K562 (cell line): ENCODE measurements around the gene GPR107. TPM values are rescaled to one million over a fixed set of nuclear protein-coding genes. Genes with fewer than 3 reads are reported as not detected.
A peak's percentile ranks its signal among the peaks of the same experiment; 100 is the strongest.

Experiments
- ATAC-seq: fragments of 200-7000 bp; cut with Tn5 transposase; 3 replicates; pipeline ENCODE4 v1.9.1; 2020; ENCODE audit warnings: moderate library complexity
- BruUV-seq: library from RNA; stranded (reverse); fragments of 400-500 nt; replicated peaks from 2 replicates; lab custom pipeline; 2021; lab: Mats Ljungman, UMichigan
- CTCF ChIA-PET: fragments of 300-600 bp; formaldehyde crosslinking; extraction: SDS; loops from one replicate; lab custom pipeline; 2021; ENCODE audit warnings: low intra/inter-chr PET ratio; lab: Yijun Ruan, JAX
- POLR2A ChIA-PET: fragments of 300-600, 350-650 bp; sonication (Branson Sonifier 250); formaldehyde crosslinking; extraction: SDS; loops from one replicate; lab custom pipeline; 2021; ENCODE audit warnings: antibody characterized with exemption, inconsistent platforms; lab: Yijun Ruan, JAX
- DNase-seq, 4 experiments: peaks; one replicate each; pipeline versions ENCODE4 v3.0.0 to v3.0.0-alpha.2; 2011 to 2018; ENCODE audit warnings: low spot score in 3 of 4, mixed read lengths in 3 of 4; ENCODE audit errors: extremely low read depth in 1 of 4
- FAIRE-seq: peaks from 2 replicates; lab custom pipeline; 2011; peaks lifted over from hg19 to GRCh38; lab: Jason Lieb, UNC
- H2AFZ ChIP-seq: 2 replicates; pipeline ENCODE4 v1.6.0; 2011; ENCODE audit warnings: low read depth, low read length, control low read depth, inconsistent platforms
- H3K27ac ChIP-seq: fragments of 200-600 bp; 3 replicates; pipeline ENCODE4 v1.8.0; 2011; ENCODE audit warnings: low read depth, mild to moderate bottlenecking, control low read depth, inconsistent platforms, low read length, moderate library complexity, mixed read lengths; ENCODE audit errors: extremely low read depth
- H3K27me3 ChIP-seq, 2 experiments: fragments of 300-600 bp in 1 of 2; 2 replicates in 1 of 2; 3 replicates in 1 of 2; pipeline versions ENCODE4 v1.6.0 to v1.8.0; 2011; ENCODE audit warnings: inconsistent platforms in 2 of 2, low read length in 2 of 2, mild to moderate bottlenecking in 1 of 2, mixed read lengths in 1 of 2, moderate library complexity in 1 of 2; ENCODE audit not compliant: control insufficient read depth in 2 of 2, insufficient read depth in 2 of 2
- H3K36me3 ChIP-seq: fragments of 300-600 bp; 3 replicates; pipeline ENCODE4 v1.8.0; 2011; ENCODE audit warnings: mild to moderate bottlenecking, low read length, inconsistent platforms; ENCODE audit not compliant: control insufficient read depth, insufficient read depth
- H3K4me1 ChIP-seq, 2 experiments: fragments of 200-600 bp in 1 of 2; replicated peaks in 1 of 2; 2 replicates in 1 of 2; 3 replicates in 1 of 2; pipeline versions ENCODE4 v1.5.1 to v1.8.0; 2011; ENCODE audit warnings: inconsistent platforms in 2 of 2, low read length in 2 of 2, mild to moderate bottlenecking in 1 of 2, mixed read lengths in 1 of 2, moderate library complexity in 1 of 2; ENCODE audit not compliant: control insufficient read depth in 2 of 2, insufficient read depth in 2 of 2
- H3K4me2 ChIP-seq: 2 replicates; pipeline ENCODE4 v1.6.1; 2011; ENCODE audit warnings: low read length, control low read depth, inconsistent platforms, mixed read lengths; ENCODE audit not compliant: insufficient read depth
- H3K4me3 ChIP-seq: fragments of 200-600 bp; sonication (generic), shearing (Covaris generic); 2 replicates; pipeline ENCODE4 v1.5.1; 2016; ENCODE audit warnings: control low read depth, inconsistent platforms
- H3K79me2 ChIP-seq: fragments of 200-600 bp; 3 replicates; pipeline ENCODE4 v1.8.0; 2011; ENCODE audit warnings: low read length, inconsistent platforms; ENCODE audit not compliant: control insufficient read depth, insufficient read depth
- H3K9ac ChIP-seq, 2 experiments: 2 replicates each; pipeline versions ENCODE4 v1.6.0 to v1.6.1; 2011; ENCODE audit warnings: low read depth in 2 of 2, low read length in 2 of 2, control low read depth in 1 of 2, inconsistent platforms in 1 of 2, mild to moderate bottlenecking in 1 of 2, mixed read lengths in 1 of 2; ENCODE audit not compliant: insufficient read depth in 1 of 2
- H3K9me1 ChIP-seq: one replicate; pipeline ENCODE4 v1.6.0; 2011; ENCODE audit warnings: inconsistent platforms, mild to moderate bottlenecking, low read length, moderate library complexity; ENCODE audit not compliant: control insufficient read depth, insufficient read depth
- H3K9me3 ChIP-seq: replicated peaks from 2 replicates; pipeline ENCODE4 v1.5.1; 2011; ENCODE audit warnings: low read depth, low read length, inconsistent platforms; ENCODE audit not compliant: control insufficient read depth, insufficient read depth
- H4K20me1 ChIP-seq: replicated peaks from 2 replicates; pipeline ENCODE4 v1.6.1; 2011; ENCODE audit warnings: low read length, inconsistent platforms, mixed read lengths; ENCODE audit not compliant: control insufficient read depth, insufficient read depth
- ADNP ChIP-seq: fragments of 200-800 bp; sonication (Bioruptor generic); IDR thresholded peaks from 2 replicates; pipeline ENCODE4 v1.6.1; 2016; ENCODE audit warnings: missing genetic modification characterization, missing compliant biosample characterization
- BCOR ChIP-seq: fragments of 450-650 bp; IDR thresholded peaks from 2 replicates; pipeline ENCODE4 v1.6.1; 2016
- ERF ChIP-seq: fragments of 450-650 bp; formaldehyde crosslinking; IDR thresholded peaks from 2 replicates; pipeline ENCODE4 v1.4.0; 2020; ENCODE audit warnings: mild to moderate bottlenecking, mixed read lengths
- ETV1 ChIP-seq: fragments of 450-650 bp; conservative IDR thresholded peaks from 2 replicates; pipeline ENCODE4 v1.6.1; 2016; ENCODE audit warnings: missing genetic modification characterization, control low read depth, low read depth, missing compliant biosample characterization
- FOXM1 ChIP-seq, 2 experiments: fragments of 450-650 bp in 1 of 2; sonication (generic) in 1 of 2; formaldehyde crosslinking in 1 of 2; IDR thresholded peaks; 2 replicates each; pipeline versions ENCODE4 v1.6.1 to v1.9.0; 2017 to 2022; ENCODE audit warnings: low read depth in 2 of 2, mild to moderate bottlenecking in 2 of 2, missing genetic modification reagents in 1 of 2, moderate library complexity in 1 of 2
- MLX ChIP-seq, 2 experiments: fragments of 450-650 bp in 1 of 2; sonication (generic) in 1 of 2; formaldehyde crosslinking; conservative IDR thresholded peaks; 2 replicates each; pipeline versions ENCODE4 v1.4.0 to v1.8.1; 2020 to 2022; ENCODE audit warnings: mild to moderate bottlenecking in 1 of 2, missing genetic modification reagents in 1 of 2
- NR1H2 ChIP-seq: sonication (generic); formaldehyde crosslinking; IDR thresholded peaks from 2 replicates; pipeline ENCODE4 v1.4.0; 2020; ENCODE audit warnings: mild to moderate bottlenecking, missing genetic modification reagents
- NR2F6 ChIP-seq: fragments of 450-650 bp; formaldehyde crosslinking; IDR thresholded peaks from 2 replicates; pipeline ENCODE4 v1.4.0; 2020; ENCODE audit warnings: mild to moderate bottlenecking
- RAD21 ChIP-seq, 2 experiments: fragments of 250-450 bp in 1 of 2; fragments of 450-650 bp in 1 of 2; sonication (Bioruptor Pico) in 1 of 2; formaldehyde crosslinking in 1 of 2; IDR thresholded peaks in 1 of 2; conservative IDR thresholded peaks in 1 of 2; 2 replicates each; pipeline versions ENCODE4 v1.4.0 to v1.8.0; 2020 to 2022; ENCODE audit warnings: mild to moderate bottlenecking in 2 of 2, moderate library complexity in 1 of 2
- RBM17 ChIP-seq: fragments of 200-400 bp; formaldehyde crosslinking; IDR thresholded peaks from 2 replicates; pipeline ENCODE4 v1.6.1; 2017; ENCODE audit warnings: low read depth, mild to moderate bottlenecking, low read length, borderline replicate concordance
- RNF219 ChIP-seq: fragments of 250-450 bp; sonication (Bioruptor Pico); IDR thresholded peaks from 2 replicates; pipeline ENCODE4 v1.5.0; 2022; ENCODE audit warnings: mild to moderate bottlenecking
- SP2 ChIP-seq: IDR thresholded peaks from 2 replicates; pipeline ENCODE4 v1.6.1; 2011; ENCODE audit warnings: mild to moderate bottlenecking, low read depth, low read length, moderate library complexity; ENCODE audit not compliant: poor library complexity, severe bottlenecking; ENCODE audit errors: extremely low read depth
- TARDBP ChIP-seq: fragments of 450-650 bp; IDR thresholded peaks from 2 replicates; pipeline ENCODE4 v1.6.1; 2016
- TEAD1 ChIP-seq, 2 experiments: fragments of 450-650 bp in 1 of 2; sonication (generic) in 1 of 2; formaldehyde crosslinking; IDR thresholded peaks; 2 replicates each; pipeline versions ENCODE4 v1.4.0 to v1.8.0; 2020 to 2022; ENCODE audit warnings: mild to moderate bottlenecking in 2 of 2, missing genetic modification reagents in 1 of 2
- TSC22D4 ChIP-seq: fragments of 450-650 bp; IDR thresholded peaks from 2 replicates; pipeline ENCODE4 v1.6.1; 2016; ENCODE audit warnings: missing genetic modification characterization, missing biosample characterization, control low read depth
- XRCC3 ChIP-seq: fragments of 450-650 bp; IDR thresholded peaks from 2 replicates; pipeline ENCODE4 v1.6.1; 2017; ENCODE audit warnings: mild to moderate bottlenecking, moderate library complexity
- XRCC5 ChIP-seq: fragments of 200-400 bp; formaldehyde crosslinking; IDR thresholded peaks from 2 replicates; pipeline ENCODE4 v1.6.1; 2017; ENCODE audit warnings: low read depth, mild to moderate bottlenecking, low read length
- ZNF507 ChIP-seq: conservative IDR thresholded peaks from 2 replicates; pipeline ENCODE4 v1.6.1; 2017; ENCODE audit warnings: missing genetic modification characterization, missing compliant biosample characterization
- WGBS: fragments of 100-300 bp; shearing (Covaris generic); methylation state at CpG from one replicate; pipeline ENCODE4 v1.1.6; 2016; ENCODE audit warnings: low coverage, mixed read lengths; ENCODE audit not compliant: insufficient coverage; ENCODE audit errors: missing lambda C conversion rate; 5-methylcytosine and 5-hydroxymethylcytosine counted together
- in situ Hi-C: fragments of 300-500 bp; cut with MboI; formaldehyde crosslinking; loops from 4 replicates; pipeline ENCODE4 v1.15.0; 2018; ENCODE audit warnings: inconsistent platforms, mixed read lengths
- intact Hi-C: fragments of 100-400 bp; cut with micrococcal nuclease; formaldehyde crosslinking; loops from 2 replicates; pipeline ENCODE4 v1.14.2; 2022
- polyA plus RNA-seq, 8 experiments: library from polyadenylated mRNA; depleted of rRNA in 4 of 8; stranded (reverse) in 5 of 8; unstranded in 3 of 8; fragments of >200 nt; fragmentation: Nextera tagmentation in 2 of 8; fragmentation: Illumina TruSeq in 1 of 8; extraction: Ambion mirVana in 2 of 8; extraction: Trizol in 1 of 8; gene quantifications; 2 replicates each; pipeline versions ENCODE4 v1.2.1 to v1.2.3, GENCODE V29; 2011 to 2014; ENCODE audit warnings: inconsistent platforms in 1 of 8, missing spikeins in 1 of 8
- total RNA-seq, 7 experiments: library from RNA; depleted of rRNA in 6 of 7; stranded (reverse); fragments of >200 nt in 6 of 7; fragmentation: Illumina TruSeq in 2 of 7; extraction: Trizol in 2 of 7; gene quantifications; 2 replicates each; pipeline versions ENCODE4 v1.2.1 to v1.2.3, GENCODE V29; 2011 to 2021; ENCODE audit warnings: low replicate concordance in 1 of 7
- TF ChIP-seq, protein P1 (sequence below): fragments of 450-650 bp; formaldehyde crosslinking; IDR thresholded peaks from 2 replicates; pipeline ENCODE4 v1.4.0; 2022; ENCODE audit warnings: missing genetic modification characterization

GPR107 gene
- total and polyA plus RNA-seq, 9 of the 15 experiments (the other 6 are each of a cell fraction or from before 2014, with no cell fraction given): 3.2 to 34.6 (median 14.4) TPM

GRCh38 chr9:130149654-130150286 is 96.1 kb downstream of the GPR107 start:
- no TSS peak for BruUV-seq
- H3K27me3 ChIP-seq: no peaks in the 10 kb centered on the region
- H3K9me1 ChIP-seq: no peaks in the 10 kb centered on the region
- no peaks in the 10 kb centered on the region for H3K79me2 ChIP-seq
- no peak overlapping the region for H3K9ac ChIP-seq
- 21% methylated on average over 5 of the region's 5 CpGs for WGBS
- POLR2A ChIA-PET: interaction anchor here (1.4 kb wide), 1 partner anchor 10 kb away, joined by 4 read pairs; no protein-coding TSS in a partner anchor
- DNase-seq (peak; percentile 75 to 82 (median 81)), FAIRE-seq (peak; percentile 84), ATAC-seq (peak; percentile 93)
- in situ Hi-C loops: loop anchor here (25.0 kb wide), 1 partner anchor 538 kb away; the partner anchor contains the start of gene EXOSC2
- CTCF ChIA-PET: no interaction called here
- H3K4me2 ChIP-seq: no peak overlapping the region
- intact Hi-C loops: no loop called here
- peak overlapping the region; percentile 47 for H3K27ac ChIP-seq
- peak overlapping the region; percentile 61 for H2AFZ ChIP-seq
- no peaks in the 10 kb centered on the region for H4K20me1 ChIP-seq
- no peaks in the 10 kb centered on the region for H3K36me3 ChIP-seq
- H3K9me3 ChIP-seq: no peaks in the 10 kb centered on the region
- no peak overlapping the region for H3K4me3 ChIP-seq
- peaks cover 10 to 11% of the 10 kb centered on the region in 2 experiments; a peak in 3 of 5 replicates for H3K4me1 ChIP-seq
- no peak for TF ChIP-seq TARDBP
- no peak for TF ChIP-seq ERF (CRISPR knock-in tag)
- no peak for TF ChIP-seq NR2F6
- peak; percentile 69 for TF ChIP-seq BCOR
- TF ChIP-seq RNF219 (CRISPR knock-in tag): no peak
- TF ChIP-seq SP2: peak; percentile 14
- TF ChIP-seq RBM17: no peak
- TF ChIP-seq ZNF507 (tag): no peak
- TF ChIP-seq MLX (CRISPR knock-in tag; conservative IDR thresholded peaks at IDR 0.05): no peak
- TF ChIP-seq TSC22D4 (tag): no peak
- 0 out of 2 replicates have a peak, but pooled peaks have one; percentile 37 for TF ChIP-seq ADNP (tag)
- TF ChIP-seq, protein P1, sequence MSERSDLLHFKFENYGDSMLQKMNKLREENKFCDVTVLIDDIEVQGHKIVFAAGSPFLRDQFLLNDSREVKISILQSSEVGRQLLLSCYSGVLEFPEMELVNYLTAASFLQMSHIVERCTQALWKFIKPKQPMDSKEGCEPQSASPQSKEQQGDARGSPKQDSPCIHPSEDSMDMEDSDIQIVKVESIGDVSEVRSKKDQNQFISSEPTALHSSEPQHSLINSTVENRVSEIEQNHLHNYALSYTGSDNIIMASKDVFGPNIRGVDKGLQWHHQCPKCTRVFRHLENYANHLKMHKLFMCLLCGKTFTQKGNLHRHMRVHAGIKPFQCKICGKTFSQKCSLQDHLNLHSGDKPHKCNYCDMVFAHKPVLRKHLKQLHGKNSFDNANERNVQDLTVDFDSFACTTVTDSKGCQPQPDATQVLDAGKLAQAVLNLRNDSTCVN (CRISPR knock-in tag): no peak
- TF ChIP-seq XRCC5: no peak
- no peak for TF ChIP-seq TEAD1 (CRISPR knock-in tag; IDR thresholded peaks at IDR 0.05)
- TF ChIP-seq FOXM1 (IDR thresholded peaks at IDR 0.05; ENCODE audit: low read depth): no peak
- 0 out of 2 replicates have a peak, but pooled peaks have one; percentile 31 for TF ChIP-seq FOXM1 (CRISPR knock-in tag; IDR thresholded peaks at IDR 0.05; ENCODE audit: low read depth)
- no peak for TF ChIP-seq RAD21 (CRISPR knock-in tag; conservative IDR thresholded peaks at IDR 0.05 in 1 of 2, IDR thresholded peaks at IDR 0.05 in 1 of 2)
- no peak for TF ChIP-seq XRCC3
- no peak for TF ChIP-seq NR1H2 (CRISPR knock-in tag)
- no peak for TF ChIP-seq ETV1 (tag)
